ENCODE measurements around the gene DPYSL4. TPM values are rescaled to one million over a fixed set of nuclear protein-coding genes. Genes with fewer than 3 reads are reported as not detected.

The DPYSL4 gene
- total RNA-seq, 1 donor from 2014 or later, result 17.7 TPM

- Mint-ChIP-seq H3K27ac (no peak overlapping the region), H3K36me3 (no peaks in the 10 kb centered on the region), H3K9me3 (peaks cover 5% of the 10 kb centered on the region), H3K4me3 (no peak overlapping the region), H3K4me1 (peaks cover 9% of the 10 kb centered on the region), H3K27me3 (ENCODE audit: insufficient read depth, low read depth) (peaks cover 12% of the 10 kb centered on the region)
- H3K79me2 ChIP-seq (ENCODE audit: low read depth), result no peaks in the 10 kb centered on the region
- H3K4me3 ChIP-seq, result no peak overlapping the region
- no peaks in the 10 kb centered on the region for H3K9me3 ChIP-seq (ENCODE audit: low read depth)
- H3K4me1 ChIP-seq, result no peaks in the 10 kb centered on the region
- no peak overlapping the region for H2AFZ ChIP-seq (replicated peaks)
- no peak overlapping the region for H3K27ac ChIP-seq
- no peak for DNase-seq (ENCODE audit: low spot score)
- no peaks in the 10 kb centered on the region for H4K20me1 ChIP-seq (ENCODE audit: low read depth)
- TF ChIP-seq EZH2 (IDR thresholded peaks at IDR 0.05), result no peak
- TF ChIP-seq, protein P1, sequence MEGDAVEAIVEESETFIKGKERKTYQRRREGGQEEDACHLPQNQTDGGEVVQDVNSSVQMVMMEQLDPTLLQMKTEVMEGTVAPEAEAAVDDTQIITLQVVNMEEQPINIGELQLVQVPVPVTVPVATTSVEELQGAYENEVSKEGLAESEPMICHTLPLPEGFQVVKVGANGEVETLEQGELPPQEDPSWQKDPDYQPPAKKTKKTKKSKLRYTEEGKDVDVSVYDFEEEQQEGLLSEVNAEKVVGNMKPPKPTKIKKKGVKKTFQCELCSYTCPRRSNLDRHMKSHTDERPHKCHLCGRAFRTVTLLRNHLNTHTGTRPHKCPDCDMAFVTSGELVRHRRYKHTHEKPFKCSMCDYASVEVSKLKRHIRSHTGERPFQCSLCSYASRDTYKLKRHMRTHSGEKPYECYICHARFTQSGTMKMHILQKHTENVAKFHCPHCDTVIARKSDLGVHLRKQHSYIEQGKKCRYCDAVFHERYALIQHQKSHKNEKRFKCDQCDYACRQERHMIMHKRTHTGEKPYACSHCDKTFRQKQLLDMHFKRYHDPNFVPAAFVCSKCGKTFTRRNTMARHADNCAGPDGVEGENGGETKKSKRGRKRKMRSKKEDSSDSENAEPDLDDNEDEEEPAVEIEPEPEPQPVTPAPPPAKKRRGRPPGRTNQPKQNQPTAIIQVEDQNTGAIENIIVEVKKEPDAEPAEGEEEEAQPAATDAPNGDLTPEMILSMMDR (IDR thresholded peaks at IDR 0.05), result no peak
- no peak for TF ChIP-seq EZH2phosphoT487 (IDR thresholded peaks at IDR 0.05)
- H3K27me3 ChIP-seq, result peaks cover 1% of the 10 kb centered on the region
- H3K9ac ChIP-seq, result no peak overlapping the region
- no peak overlapping the region for H3K4me2 ChIP-seq
- no peaks in the 10 kb centered on the region for H3K36me3 ChIP-seq
- no peaks in the 10 kb centered on the region for H3F3A ChIP-seq (ENCODE audit: low read depth)
Observed at GRCh38 chr10:132168571-132169030, 18.1 kb upstream of the DPYSL4 start.

DNA sequence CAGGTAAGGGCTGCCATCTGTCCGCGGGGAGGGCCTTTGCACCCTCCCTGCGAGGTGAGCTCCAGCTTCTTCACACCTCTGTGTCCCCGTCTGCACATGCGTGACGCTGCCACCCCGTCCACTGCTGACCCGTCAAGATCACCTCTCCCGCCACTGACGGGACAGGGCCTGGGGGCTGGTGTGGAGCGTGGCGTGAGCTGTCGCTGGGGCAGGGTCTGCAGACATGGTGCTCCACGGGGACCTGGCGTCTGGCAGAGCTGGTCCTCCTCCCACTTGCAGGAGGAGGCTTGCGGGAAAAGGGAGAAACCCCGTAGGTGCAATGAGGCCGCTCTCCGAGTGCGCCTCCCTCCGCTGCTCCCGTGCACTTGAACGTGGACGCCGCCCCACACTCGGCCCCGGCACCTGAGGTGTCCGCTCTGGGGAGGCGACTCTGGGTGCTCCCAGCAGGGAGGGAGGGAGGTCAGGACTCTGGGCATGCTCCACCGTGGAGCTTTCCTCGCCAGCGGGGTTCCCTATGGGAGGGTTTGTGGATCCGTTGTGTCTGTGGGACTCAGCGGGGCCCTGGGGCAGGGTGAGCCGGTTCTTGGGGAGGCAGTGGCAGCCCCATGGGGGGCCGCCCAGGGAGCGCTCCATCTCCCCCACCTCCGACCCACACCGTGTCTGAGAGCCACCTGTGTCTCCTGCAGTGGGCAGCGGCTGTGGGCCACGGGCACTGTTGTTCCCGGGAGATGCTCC lies 17.6 kb upstream of the DPYSL4 start:
- H2AFZ ChIP-seq (replicated peaks), result no peak overlapping the region
- H3K27me3 Mint-ChIP-seq (ENCODE audit: insufficient read depth, low read depth), result peaks cover 12% of the 10 kb centered on the region

GRCh38 chr10:132169766-132170560 lies 16.8 kb upstream of the DPYSL4 start:
- H3K36me3 ChIP-seq, result no peaks in the 10 kb centered on the region
- no peak overlapping the region for H3K27ac ChIP-seq
- peaks cover 5% of the 10 kb centered on the region for H3K27me3 ChIP-seq
- no peak overlapping the region for H2AFZ ChIP-seq (replicated peaks)
- no peaks in the 10 kb centered on the region for H3K9me3 ChIP-seq (ENCODE audit: low read depth)
- H3K4me2 ChIP-seq, result no peak overlapping the region
- no peak overlapping the region for H3K9ac ChIP-seq
- no peaks in the 10 kb centered on the region for H3K79me2 ChIP-seq (ENCODE audit: low read depth)
- H3F3A ChIP-seq (ENCODE audit: low read depth), result no peaks in the 10 kb centered on the region
- Mint-ChIP-seq H3K4me3 (no peak overlapping the region), H3K4me1 (peaks cover 9% of the 10 kb centered on the region), H3K9me3 (peaks cover 5% of the 10 kb centered on the region), H3K27me3 (ENCODE audit: insufficient read depth, low read depth) (peaks cover 16% of the 10 kb centered on the region), H3K36me3 (no peaks in the 10 kb centered on the region), H3K27ac (no peak overlapping the region)
- H3K4me1 ChIP-seq, result no peaks in the 10 kb centered on the region
- TF ChIP-seq EZH2 (IDR thresholded peaks at IDR 0.05) (no peak), EZH2phosphoT487 (IDR thresholded peaks at IDR 0.05) (no peak)
- TF ChIP-seq, protein P1 (IDR thresholded peaks at IDR 0.05), result no peak
- H4K20me1 ChIP-seq (ENCODE audit: low read depth), result no peaks in the 10 kb centered on the region
- H3K4me3 ChIP-seq, result no peak overlapping the region
- no peak for DNase-seq (ENCODE audit: low spot score)

More for the DNA sequence above, 17.6 kb upstream of the DPYSL4 start:
- no peaks in the 10 kb centered on the region for H3K79me2 ChIP-seq (ENCODE audit: low read depth)
- Mint-ChIP-seq H3K36me3 (no peaks in the 10 kb centered on the region), H3K27ac (no peak overlapping the region), H3K9me3 (peaks cover 5% of the 10 kb centered on the region), H3K4me1 (peaks cover 9% of the 10 kb centered on the region), H3K4me3 (no peak overlapping the region)
- H3K9ac ChIP-seq, result no peak overlapping the region
- TF ChIP-seq, protein P1 (IDR thresholded peaks at IDR 0.05), result no peak
- TF ChIP-seq EZH2 (IDR thresholded peaks at IDR 0.05), result no peak
- TF ChIP-seq EZH2phosphoT487 (IDR thresholded peaks at IDR 0.05), result no peak
- no peaks in the 10 kb centered on the region for H3K36me3 ChIP-seq
- H3K27me3 ChIP-seq, result no peaks in the 10 kb centered on the region
- H3F3A ChIP-seq (ENCODE audit: low read depth), result no peaks in the 10 kb centered on the region
- no peak overlapping the region for H3K4me3 ChIP-seq
- H3K27ac ChIP-seq, result no peak overlapping the region
- no peak overlapping the region for H3K4me2 ChIP-seq
- H4K20me1 ChIP-seq (ENCODE audit: low read depth), result no peaks in the 10 kb centered on the region
- DNase-seq (ENCODE audit: low spot score), result no peak
- no peaks in the 10 kb centered on the region for H3K4me1 ChIP-seq
- no peaks in the 10 kb centered on the region for H3K9me3 ChIP-seq (ENCODE audit: low read depth)
